ENCODE measurements around the gene ZNF446.
"Not testable (repeated sequence)": the region's sequence is repeated elsewhere in the genome, so short reads cannot be mapped to it uniquely, and the experiment has no call there.

Gene ZNF446

DNA sequence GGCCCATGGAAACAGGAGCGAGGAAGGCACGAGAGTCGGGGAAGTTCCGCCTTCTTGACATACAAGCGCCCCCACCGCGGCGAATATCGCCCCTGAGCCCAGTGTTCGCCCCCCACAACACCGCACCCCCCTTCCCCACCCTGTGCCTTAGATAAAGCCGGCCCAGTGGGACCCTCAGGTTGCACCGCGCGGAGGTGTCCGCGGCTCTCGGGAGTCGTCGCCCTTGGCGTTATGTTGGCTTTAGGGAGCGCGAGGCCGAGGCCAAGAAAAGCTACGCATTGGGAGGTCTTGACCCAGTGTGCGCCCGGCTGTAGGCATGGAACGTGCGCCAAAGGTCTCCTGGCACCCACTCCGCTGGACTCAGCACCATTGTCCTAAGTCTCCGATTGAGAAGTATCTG, 35.6 kb upstream of the ZNF446 start:
- TF ChIP-seq, protein P1, sequence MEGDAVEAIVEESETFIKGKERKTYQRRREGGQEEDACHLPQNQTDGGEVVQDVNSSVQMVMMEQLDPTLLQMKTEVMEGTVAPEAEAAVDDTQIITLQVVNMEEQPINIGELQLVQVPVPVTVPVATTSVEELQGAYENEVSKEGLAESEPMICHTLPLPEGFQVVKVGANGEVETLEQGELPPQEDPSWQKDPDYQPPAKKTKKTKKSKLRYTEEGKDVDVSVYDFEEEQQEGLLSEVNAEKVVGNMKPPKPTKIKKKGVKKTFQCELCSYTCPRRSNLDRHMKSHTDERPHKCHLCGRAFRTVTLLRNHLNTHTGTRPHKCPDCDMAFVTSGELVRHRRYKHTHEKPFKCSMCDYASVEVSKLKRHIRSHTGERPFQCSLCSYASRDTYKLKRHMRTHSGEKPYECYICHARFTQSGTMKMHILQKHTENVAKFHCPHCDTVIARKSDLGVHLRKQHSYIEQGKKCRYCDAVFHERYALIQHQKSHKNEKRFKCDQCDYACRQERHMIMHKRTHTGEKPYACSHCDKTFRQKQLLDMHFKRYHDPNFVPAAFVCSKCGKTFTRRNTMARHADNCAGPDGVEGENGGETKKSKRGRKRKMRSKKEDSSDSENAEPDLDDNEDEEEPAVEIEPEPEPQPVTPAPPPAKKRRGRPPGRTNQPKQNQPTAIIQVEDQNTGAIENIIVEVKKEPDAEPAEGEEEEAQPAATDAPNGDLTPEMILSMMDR (IDR thresholded peaks at IDR 0.05; ENCODE audit: insufficient read depth, low read length, poor library complexity, severe bottlenecking) = no peak
- Histone ChIP-seq H3K27me3 (replicated peaks; ENCODE audit: control insufficient read depth, insufficient read depth, low read length) (no peaks in the 10 kb centered on the region), H3K36me3 (ENCODE audit: control insufficient read depth, insufficient read depth, low read length) (peaks cover 4% of the 10 kb centered on the region), H3K4me3 (replicated peaks; ENCODE audit: low read depth, low read length) (peak overlapping the region; percentile 89)
- DNase-seq (ENCODE audit: extremely low read depth, insufficient read length) = no peak

DNA sequence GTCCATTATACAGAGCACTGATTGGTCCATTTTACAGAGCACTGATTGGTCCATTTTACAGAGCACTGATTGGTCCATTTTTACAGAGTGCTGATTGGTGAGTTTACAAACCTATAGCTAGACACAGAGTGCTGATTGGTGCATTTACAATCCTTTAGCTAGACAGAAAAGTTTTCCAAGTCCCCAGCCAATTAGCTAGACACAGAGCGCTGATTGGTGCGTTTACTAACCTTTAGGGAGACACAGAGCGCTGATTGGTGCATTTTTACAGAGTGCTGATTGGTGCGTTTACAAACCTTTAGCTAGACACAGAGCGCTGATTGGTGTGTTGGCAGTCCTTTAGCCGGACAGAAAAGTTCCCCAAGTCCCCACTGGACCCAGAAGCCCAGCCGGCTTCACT, 33.2 kb upstream of the ZNF446 start:
- H3K36me3 ChIP-seq (ENCODE audit: control insufficient read depth, insufficient read depth, low read length); H3K27me3 ChIP-seq (replicated peaks; ENCODE audit: control insufficient read depth, insufficient read depth, low read length); H3K4me3 ChIP-seq (replicated peaks; ENCODE audit: low read depth, low read length); DNase-seq (ENCODE audit: extremely low read depth, insufficient read length): not testable (repeated sequence)

DNA sequence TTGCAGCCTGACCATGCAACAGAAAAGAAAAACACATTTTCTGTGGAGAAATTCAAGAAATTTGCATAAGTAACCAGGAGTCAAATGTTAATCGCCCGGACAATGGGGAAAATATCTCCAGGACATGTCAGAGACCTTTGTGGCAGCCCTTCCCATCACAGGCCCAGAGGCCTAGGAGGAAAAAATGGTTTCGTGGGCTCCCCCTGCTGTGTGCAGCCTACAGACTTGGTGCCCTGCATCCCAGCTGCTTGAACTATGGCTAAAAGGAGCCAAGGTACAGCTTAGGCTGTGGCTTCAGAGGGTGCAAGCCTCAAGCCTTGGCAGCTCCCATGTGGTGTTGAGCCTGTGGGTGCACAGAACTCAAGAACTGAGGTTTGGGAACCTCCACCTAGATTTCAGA, 27.3 kb upstream of the ZNF446 start:
- H3K36me3 ChIP-seq (ENCODE audit: control insufficient read depth, insufficient read depth, low read length); H3K27me3 ChIP-seq (replicated peaks; ENCODE audit: control insufficient read depth, insufficient read depth, low read length); DNase-seq (ENCODE audit: extremely low read depth, insufficient read length); H3K4me3 ChIP-seq (replicated peaks; ENCODE audit: low read depth, low read length): not testable (repeated sequence)

DNA sequence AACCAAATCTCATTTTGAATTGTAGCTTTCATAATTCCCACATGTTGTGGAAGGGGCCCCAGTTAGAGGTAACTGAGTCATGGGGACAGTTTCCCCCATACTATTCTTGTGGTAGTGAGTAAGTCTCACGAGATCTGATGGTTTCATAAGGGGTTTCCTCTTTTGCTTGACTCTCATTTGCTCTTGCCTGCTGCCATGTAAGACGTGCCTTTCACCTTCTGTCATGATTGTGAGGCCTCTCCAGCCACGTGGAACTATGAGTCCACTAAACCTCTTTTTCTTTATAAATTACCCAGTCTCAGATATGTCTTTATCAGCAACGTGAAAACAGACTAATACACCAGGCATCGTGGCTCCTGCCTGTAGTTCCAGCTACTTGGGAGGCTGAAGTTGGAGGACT, 26.2 kb upstream of the ZNF446 start:
- not testable (repeated sequence) for H3K4me3 ChIP-seq (replicated peaks; ENCODE audit: low read depth, low read length); H3K27me3 ChIP-seq (replicated peaks; ENCODE audit: control insufficient read depth, insufficient read depth, low read length); H3K36me3 ChIP-seq (ENCODE audit: control insufficient read depth, insufficient read depth, low read length); DNase-seq (ENCODE audit: extremely low read depth, insufficient read length)

DNA sequence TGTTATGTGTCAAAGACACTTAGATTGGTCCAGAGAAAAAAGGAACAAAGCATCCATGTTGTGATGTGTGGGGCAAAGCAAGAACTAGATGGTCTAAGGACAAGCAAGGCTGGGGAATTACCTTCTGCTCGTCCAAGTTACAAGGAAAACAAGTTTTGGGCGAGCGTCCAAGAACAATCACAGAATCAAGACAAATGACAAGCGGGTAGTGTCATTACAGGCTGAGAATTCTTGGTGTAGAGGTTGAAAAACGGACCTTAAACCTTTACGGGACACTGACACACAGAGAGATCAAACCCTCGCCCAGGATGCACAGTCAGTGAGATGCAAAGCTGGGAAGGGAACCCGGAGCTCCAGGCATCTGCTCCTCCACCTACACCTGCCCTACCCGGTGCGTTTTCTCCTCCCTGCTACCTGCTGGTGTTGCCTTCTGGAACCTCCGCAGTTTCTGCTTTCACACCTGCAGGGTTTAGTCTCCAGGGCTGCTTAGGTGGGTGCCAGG, 25.2 kb upstream of the ZNF446 start:
- H3K36me3 ChIP-seq (ENCODE audit: control insufficient read depth, insufficient read depth, low read length) = peaks cover 7% of the 10 kb centered on the region
- H3K4me3 ChIP-seq (replicated peaks; ENCODE audit: low read depth, low read length) = peak overlapping the region; percentile 94
- no peak for DNase-seq (ENCODE audit: extremely low read depth, insufficient read length)
- no peaks in the 10 kb centered on the region for H3K27me3 ChIP-seq (replicated peaks; ENCODE audit: control insufficient read depth, insufficient read depth, low read length)
- TF ChIP-seq, protein P1 (IDR thresholded peaks at IDR 0.05; ENCODE audit: insufficient read depth, low read length, poor library complexity, severe bottlenecking) = no peak

DNA sequence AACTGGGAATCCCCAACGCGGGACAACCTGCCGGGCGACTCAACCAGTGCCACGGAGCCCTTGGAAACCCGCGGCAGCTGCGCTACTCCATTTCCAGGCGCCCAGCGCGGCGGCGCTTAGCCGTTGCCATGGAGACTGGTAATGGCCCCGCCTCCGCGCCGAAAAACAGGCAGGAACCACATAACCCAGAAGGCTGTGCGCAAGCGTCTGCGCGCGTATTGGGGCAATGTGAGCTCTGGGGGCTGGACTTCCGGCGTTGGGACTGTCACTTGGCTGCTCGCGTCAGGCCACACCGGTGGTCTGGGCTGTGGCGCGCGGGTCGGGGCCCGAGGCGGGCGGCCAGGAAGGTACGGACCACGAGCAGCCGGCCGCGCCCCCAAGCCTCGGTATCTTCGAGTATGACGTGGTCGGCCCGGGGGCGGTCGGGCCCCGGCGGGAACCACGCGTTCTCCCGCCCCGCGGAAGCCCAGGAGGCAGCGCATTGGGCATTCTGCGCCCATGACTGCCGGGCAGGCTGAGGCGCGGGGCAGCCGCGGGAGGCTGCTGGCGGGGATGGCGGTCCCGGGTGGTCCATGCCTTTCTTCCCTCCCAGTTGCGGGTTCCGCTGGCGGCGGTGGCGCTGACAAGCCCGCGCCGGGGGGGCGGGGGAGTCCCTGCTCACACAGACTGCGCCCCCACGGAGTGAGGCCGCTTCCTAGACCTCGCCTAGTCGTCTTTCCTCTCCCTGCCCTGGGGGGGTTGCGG, 24.6 kb upstream of the ZNF446 start, which contains the start of gene ZNF324B:
TSS of gene ZNF324B (plus strand) at position 265 of the 744 bp plus-strand sequence. CDS start 2,080 bp downstream, outside the sequence.
- DNase-seq (ENCODE audit: extremely low read depth, insufficient read length) = peak; percentile 91
- TF ChIP-seq, protein P1 (IDR thresholded peaks at IDR 0.05; ENCODE audit: insufficient read depth, low read length, poor library complexity, severe bottlenecking) = no peak
- Histone ChIP-seq H3K27me3 (replicated peaks; ENCODE audit: control insufficient read depth, insufficient read depth, low read length) (no peaks in the 10 kb centered on the region), H3K4me3 (replicated peaks; ENCODE audit: low read depth, low read length) (peak within 1 kb of the TSS; percentile 94), H3K36me3 (ENCODE audit: control insufficient read depth, insufficient read depth, low read length) (peaks cover 10% of the 10 kb centered on the region)

DNA sequence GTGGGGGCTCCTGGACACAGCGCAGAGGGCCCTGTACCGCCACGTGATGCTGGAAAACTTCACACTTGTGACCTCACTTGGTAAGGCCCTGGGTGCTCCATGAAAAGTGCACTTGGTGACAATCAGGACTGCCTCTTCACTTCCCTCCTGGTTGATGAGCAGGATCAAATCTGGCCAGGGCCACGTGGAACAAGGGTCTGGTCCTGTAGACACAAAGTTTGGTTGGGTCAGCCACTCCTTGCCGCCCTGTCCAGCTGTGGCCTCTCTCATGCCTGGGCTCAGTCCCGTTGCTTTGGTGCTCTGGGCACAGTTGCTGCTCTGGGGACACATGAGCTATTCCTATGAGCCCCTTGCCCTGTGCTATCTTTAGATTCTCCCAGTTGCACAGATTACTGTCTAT, 22.4 kb upstream of the ZNF446 start:
- Histone ChIP-seq H3K4me3 (replicated peaks; ENCODE audit: low read depth, low read length) (no peak overlapping the region), H3K36me3 (ENCODE audit: control insufficient read depth, insufficient read depth, low read length) (peaks cover 17% of the 10 kb centered on the region), H3K27me3 (replicated peaks; ENCODE audit: control insufficient read depth, insufficient read depth, low read length) (no peaks in the 10 kb centered on the region)
- TF ChIP-seq, protein P1 (IDR thresholded peaks at IDR 0.05; ENCODE audit: insufficient read depth, low read length, poor library complexity, severe bottlenecking) = no peak
- no peak for DNase-seq (ENCODE audit: extremely low read depth, insufficient read length)
